Heart right ventricle (tissue), 16 donors: Measurements from ENCODE around the gene CCSER1. TPM values are rescaled to one million over a fixed set of nuclear protein-coding genes. Genes with fewer than 3 reads are reported as not detected.

Experiments used
- ATAC-seq, 8 donors: fragments of 200-7000 bp; cut with Tn5 transposase; one replicate each; pipeline ENCODE4 v1.9.1; 2020; ENCODE audit warnings: mild to moderate bottlenecking in 8 of 8, moderate library complexity in 8 of 8, moderate number of reproducible peaks in 1 of 8
- DNase-seq, 2 donors: peaks; one replicate each; pipeline ENCODE4 v3.0.0-alpha.2; 2020
- H3K27ac ChIP-seq, 10 donors: fragments of 200-600 bp; sonication (generic) in 2 of 10; one replicate each; pipeline versions ENCODE4 v1.5.0 to v1.8.0; 2020 to 2022; ENCODE audit warnings: mild to moderate bottlenecking in 3 of 10
- H3K27me3 ChIP-seq, 7 donors: fragments of 200-600 bp; one replicate each; pipeline ENCODE4 v1.8.0; 2021 to 2022; ENCODE audit warnings: mild to moderate bottlenecking in 2 of 7
- H3K36me3 ChIP-seq, 9 donors: fragments of 200-600 bp; sonication (generic) in 1 of 9; one replicate each; pipeline versions ENCODE4 v1.5.0 to v1.8.0; 2020 to 2022; ENCODE audit warnings: mild to moderate bottlenecking in 2 of 9
- H3K4me1 ChIP-seq, 9 donors: fragments of 200-600 bp; sonication (generic) in 1 of 9; one replicate each; pipeline versions ENCODE4 v1.5.0 to v1.8.0; 2020 to 2022; ENCODE audit warnings: mild to moderate bottlenecking in 4 of 9
- H3K4me3 ChIP-seq, 10 donors: fragments of 200-600 bp; sonication (generic) in 2 of 10; one replicate each; pipeline versions ENCODE4 v1.5.0 to v1.8.0; 2020 to 2022; ENCODE audit warnings: mild to moderate bottlenecking in 7 of 10, moderate library complexity in 2 of 10
- H3K9me3 ChIP-seq, 11 donors: fragments of 200-600 bp in 10 of 11; sonication (generic) in 2 of 11; one replicate each; pipeline versions ENCODE4 v1.5.0 to v1.8.0; 2013 to 2022; ENCODE audit warnings: mild to moderate bottlenecking in 2 of 11, control low read depth in 1 of 11, moderate library complexity in 1 of 11
- WGBS, 2 donors: extraction: QIAGEN DNeasy Blood & Tissue Kit; methylation state at CpG; one replicate each; pipeline ENCODE4 v1.1.7; 2013; ENCODE audit warnings: inconsistent platforms in 1 of 2; 5-methylcytosine and 5-hydroxymethylcytosine counted together
- intact Hi-C, 10 donors: fragments of 100-400 bp; cut with DNase I; formaldehyde crosslinking; loops; one replicate each; pipeline versions ENCODE4 v1.11.1 to v1.14.2; 2022
- polyA plus RNA-seq, 2 donors: library from polyadenylated mRNA; stranded (reverse); fragments of 200-250 nt; gene quantifications; one replicate each; pipeline ENCODE4 v1.2.3, GENCODE V29; 2013
- total RNA-seq, 10 donors: library from RNA; stranded (reverse); fragmentation: NEBNext Ultra II Directional in 3 of 10; extraction: Animal tissue kit (Norgen Biotek cat#: 25700) in 3 of 10; gene quantifications; one replicate each; pipeline versions ENCODE4 v1.2.1 to v1.2.4, GENCODE V29; 2021 to 2023
- TF ChIP-seq, protein P1 (sequence below), 9 donors: fragments of 200-600 bp; sonication (generic) in 2 of 9; IDR thresholded peaks; one replicate each; pipeline versions ENCODE4 v1.5.0 to v1.8.0; 2021 to 2022; ENCODE audit warnings: antibody characterized with exemption in 9 of 9, mild to moderate bottlenecking in 5 of 9, moderate library complexity in 1 of 9
- donor health status: Arrhythmogenic right ventricular cardiomyopathy.
- donor health status: ischemic (EF 13 %, LVEDD 7.1; RV severe dilation, severe dysfunction).
- donor health status: healthy with polysubstance abuse.
- donor health status: DM: no; HTN: yes; CAD: no.
- donor health status: DM: no; HTN: no; CAD: no.
- donor health status: ischemic (EF 25% LVEDD 6.9; RV normal size, moderate dysfunction).
- donor health status: ischemic (EF 25% LVEDD 5.7; RV mildly dilated, moderate dysfunction).
- donor health status: healthy.
- donor health status: DM: yes; HTN: yes; CAD: no.
- donor health status: Ischemic cardiomyopathy.
- donor health status: ischemic (EF 35%, LVEDD 5.7; RV mildly dilated, moderate dysfunction).
- donor health status: nonischemic (EF 11% LVEDD 7.7; RV severe dilation, severe dysfunction).
- donor health status: DM: yes; HTN: yes; CAD: no.
- donor health status: PGD.
- donor health status: ischemic (EF 29% LVEDD 5.4; RV normal size, mild dysfunction).
- donor health status: nonischemic (EF 23%, LVEDD 6.1; RV moderate dilation, normal function).

The CCSER1 gene
- total and polyA plus RNA-seq, 12 donors: 1.5 to 16.4 (median 12.0) TPM

DNA sequence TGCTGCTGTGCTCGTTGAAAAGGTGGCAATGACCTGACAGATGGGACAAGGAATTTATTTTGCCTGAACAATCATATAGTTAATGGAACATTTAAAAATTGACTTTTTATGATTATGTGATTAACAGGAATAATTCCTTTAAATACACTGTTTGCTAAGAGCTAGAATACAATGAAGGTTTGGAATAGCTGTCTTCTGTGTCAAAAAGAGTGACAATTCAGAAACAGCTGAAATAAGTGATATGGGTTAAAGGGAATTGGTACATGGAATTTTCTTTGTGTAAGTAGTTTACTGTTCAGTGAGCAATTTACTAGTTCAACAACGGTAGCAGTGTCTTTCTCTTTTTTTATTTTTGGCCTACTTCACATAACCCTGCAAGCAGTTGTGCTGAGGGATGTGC, 1093.1 kb downstream of the CCSER1 start:
- TF ChIP-seq, protein P1, sequence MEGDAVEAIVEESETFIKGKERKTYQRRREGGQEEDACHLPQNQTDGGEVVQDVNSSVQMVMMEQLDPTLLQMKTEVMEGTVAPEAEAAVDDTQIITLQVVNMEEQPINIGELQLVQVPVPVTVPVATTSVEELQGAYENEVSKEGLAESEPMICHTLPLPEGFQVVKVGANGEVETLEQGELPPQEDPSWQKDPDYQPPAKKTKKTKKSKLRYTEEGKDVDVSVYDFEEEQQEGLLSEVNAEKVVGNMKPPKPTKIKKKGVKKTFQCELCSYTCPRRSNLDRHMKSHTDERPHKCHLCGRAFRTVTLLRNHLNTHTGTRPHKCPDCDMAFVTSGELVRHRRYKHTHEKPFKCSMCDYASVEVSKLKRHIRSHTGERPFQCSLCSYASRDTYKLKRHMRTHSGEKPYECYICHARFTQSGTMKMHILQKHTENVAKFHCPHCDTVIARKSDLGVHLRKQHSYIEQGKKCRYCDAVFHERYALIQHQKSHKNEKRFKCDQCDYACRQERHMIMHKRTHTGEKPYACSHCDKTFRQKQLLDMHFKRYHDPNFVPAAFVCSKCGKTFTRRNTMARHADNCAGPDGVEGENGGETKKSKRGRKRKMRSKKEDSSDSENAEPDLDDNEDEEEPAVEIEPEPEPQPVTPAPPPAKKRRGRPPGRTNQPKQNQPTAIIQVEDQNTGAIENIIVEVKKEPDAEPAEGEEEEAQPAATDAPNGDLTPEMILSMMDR (IDR thresholded peaks at IDR 0.05): no peak
- H3K4me3 ChIP-seq: no peak overlapping the region
- no peaks in the 10 kb centered on the region for H3K4me1 ChIP-seq
- DNase-seq (no peak), ATAC-seq (no peak)
- intact Hi-C loops: no loop called here
- WGBS, 2 donors: 74 to 76% methylated on average over 2 of the region's 2 CpGs
- H3K36me3 ChIP-seq: no peaks in the 10 kb centered on the region
- no peaks in the 10 kb centered on the region for H3K27me3 ChIP-seq
- no peak overlapping the region for H3K27ac ChIP-seq
- H3K9me3 ChIP-seq: no peaks in the 10 kb centered on the region

DNA sequence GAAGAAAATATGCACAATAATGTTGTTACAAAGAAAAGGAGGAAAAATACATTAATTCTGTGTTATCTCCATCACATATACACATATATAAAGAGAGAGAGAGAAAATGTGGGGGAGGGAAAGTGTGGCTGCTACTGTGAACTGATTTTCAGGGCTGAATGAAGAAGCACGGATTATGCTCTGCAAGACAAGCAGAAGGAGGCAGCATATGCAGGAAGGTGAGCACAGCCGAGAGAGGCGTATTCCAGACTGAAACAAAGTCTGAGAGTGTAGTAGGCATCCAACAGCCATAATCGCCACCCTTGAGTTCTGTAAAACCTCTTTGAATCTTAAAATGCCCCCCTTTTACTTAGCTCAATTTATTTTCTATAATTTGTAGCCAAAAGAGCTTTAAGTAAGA, 1094.8 kb downstream of the CCSER1 start:
- no peak overlapping the region for H3K27ac ChIP-seq
- H3K36me3 ChIP-seq: no peaks in the 10 kb centered on the region
- WGBS, 2 donors: 76 to 84% methylated on average over 4 of the region's 4 CpGs
- H3K4me1 ChIP-seq: no peaks in the 10 kb centered on the region
- no peaks in the 10 kb centered on the region for H3K9me3 ChIP-seq
- DNase-seq (no peak), ATAC-seq (no peak)
- TF ChIP-seq, protein P1 (IDR thresholded peaks at IDR 0.05): no peak
- intact Hi-C loops: no loop called here
- no peak overlapping the region for H3K4me3 ChIP-seq
- H3K27me3 ChIP-seq: no peaks in the 10 kb centered on the region

DNA sequence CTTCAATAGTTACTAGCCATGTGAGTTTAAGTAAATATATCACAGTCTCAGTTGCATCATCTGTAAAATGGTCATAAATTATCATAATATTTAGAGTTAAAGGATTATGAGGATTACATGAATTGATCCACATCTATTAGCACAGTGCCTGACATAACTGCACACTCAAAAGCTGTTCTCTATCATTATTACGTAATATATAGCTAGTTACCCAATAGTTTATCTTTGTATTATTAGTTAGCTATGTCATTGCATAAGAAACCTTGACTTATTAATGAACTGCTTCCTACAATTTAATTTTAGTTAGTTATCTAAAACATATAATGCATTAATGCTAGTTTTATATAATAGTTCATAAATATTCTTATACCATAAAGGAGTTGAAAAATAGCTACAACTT, 1099.7 kb downstream of the CCSER1 start:
- TF ChIP-seq, protein P1 (IDR thresholded peaks at IDR 0.05): no peak
- Histone ChIP-seq H3K4me1 (no peaks in the 10 kb centered on the region), H3K36me3 (no peaks in the 10 kb centered on the region), H3K27ac (no peak overlapping the region), H3K27me3 (no peaks in the 10 kb centered on the region), H3K9me3 (no peaks in the 10 kb centered on the region), H3K4me3 (no peak overlapping the region)
- ATAC-seq (no peak), DNase-seq (no peak)
- 88 to 90% methylated on average over 1 of the region's 1 CpG for WGBS, 2 donors
- intact Hi-C loops: no loop called here

DNA sequence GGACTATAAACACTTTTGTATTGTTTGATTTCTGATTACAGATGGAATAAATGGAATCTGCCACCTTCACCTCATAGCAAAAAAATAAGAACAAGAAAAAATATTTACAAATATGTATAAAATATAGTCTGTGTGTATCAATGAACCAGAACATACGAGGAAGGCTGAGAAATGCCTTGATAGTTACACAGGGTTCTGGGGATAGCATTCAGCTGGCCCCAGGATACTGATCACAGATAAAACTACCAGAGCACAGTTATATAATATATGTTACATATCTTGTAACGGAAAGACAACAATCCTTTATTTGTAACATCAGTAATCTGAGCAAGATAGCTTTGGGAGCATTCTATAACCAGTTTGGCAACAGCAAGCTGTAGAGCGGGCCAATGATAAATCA, 1101.5 kb downstream of the CCSER1 start:
- 77 to 81% methylated on average over 3 of the region's 3 CpGs for WGBS, 2 donors
- no peak overlapping the region for H3K27ac ChIP-seq
- intact Hi-C loops: no loop called here
- no peak overlapping the region for H3K4me3 ChIP-seq
- ATAC-seq (no peak), DNase-seq (no peak)
- H3K4me1 ChIP-seq: no peaks in the 10 kb centered on the region
- TF ChIP-seq, protein P1 (IDR thresholded peaks at IDR 0.05): no peak
- no peaks in the 10 kb centered on the region for H3K36me3 ChIP-seq
- no peaks in the 10 kb centered on the region for H3K9me3 ChIP-seq
- H3K27me3 ChIP-seq: no peaks in the 10 kb centered on the region

DNA sequence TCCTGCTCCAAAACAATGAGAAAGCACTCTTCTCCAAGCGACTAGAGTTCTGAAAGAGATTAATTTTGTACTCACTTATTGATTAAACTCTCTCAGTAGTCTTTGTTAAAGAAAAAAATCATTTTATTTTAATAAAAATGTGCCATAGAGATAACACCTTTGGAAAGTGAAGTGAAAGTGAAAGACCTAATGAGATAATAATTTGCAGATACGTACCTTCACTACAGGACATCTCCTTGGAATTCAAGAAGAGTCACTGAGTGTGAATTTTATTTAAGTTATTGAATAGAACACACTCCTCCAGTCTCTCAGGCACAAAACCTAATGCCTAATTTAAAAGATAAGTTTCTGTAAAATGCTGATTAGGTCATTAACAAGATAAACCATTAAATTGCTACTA, 1106.0 kb downstream of the CCSER1 start:
- Histone ChIP-seq H3K4me3 (no peak overlapping the region), H3K27me3 (no peaks in the 10 kb centered on the region), H3K4me1 (no peaks in the 10 kb centered on the region), H3K36me3 (no peaks in the 10 kb centered on the region), H3K27ac (no peak overlapping the region), H3K9me3 (no peaks in the 10 kb centered on the region)
- DNase-seq: no peak
- TF ChIP-seq, protein P1 (IDR thresholded peaks at IDR 0.05): no peak
- WGBS, 2 donors: 66 to 76% methylated on average over 2 of the region's 2 CpGs
- no peak for ATAC-seq
- intact Hi-C loops: no loop called here
